ENCODE results near the gene FREM3.

FREM3 gene

DNA sequence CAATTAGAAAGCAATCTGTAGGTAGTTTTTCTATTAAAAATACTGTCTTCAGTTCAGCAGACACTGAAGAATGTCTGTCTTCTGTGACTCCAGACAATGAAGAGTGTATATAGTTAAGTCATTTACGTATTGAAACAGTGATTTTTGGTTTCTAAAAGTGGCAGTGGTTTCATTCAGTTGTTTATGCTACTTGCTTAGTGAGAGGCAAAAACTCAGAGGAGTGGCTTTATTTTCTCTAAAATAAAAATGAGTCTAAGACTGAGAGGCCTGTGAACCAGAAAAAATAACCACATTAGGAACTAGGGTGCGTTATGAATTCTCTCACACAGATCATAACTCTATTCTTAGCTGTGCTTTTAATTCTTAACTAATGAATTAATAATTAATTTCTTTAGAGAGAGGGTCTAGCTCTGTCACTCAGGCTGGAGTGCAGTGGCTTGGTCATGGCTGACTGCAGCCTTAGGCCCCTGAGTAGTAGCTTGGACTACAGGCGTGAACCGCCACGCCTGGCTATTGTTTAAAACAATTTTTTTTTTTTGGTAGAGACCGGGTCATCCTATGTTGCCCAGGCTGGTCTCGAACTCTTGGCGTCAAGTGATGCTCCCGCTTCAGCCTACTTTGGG lies 31.4 kb downstream of the FREM3 start:
- no peak overlapping the region for H3K4me3 ChIP-seq (ENCODE audit: low read depth, low read length)

DNA sequence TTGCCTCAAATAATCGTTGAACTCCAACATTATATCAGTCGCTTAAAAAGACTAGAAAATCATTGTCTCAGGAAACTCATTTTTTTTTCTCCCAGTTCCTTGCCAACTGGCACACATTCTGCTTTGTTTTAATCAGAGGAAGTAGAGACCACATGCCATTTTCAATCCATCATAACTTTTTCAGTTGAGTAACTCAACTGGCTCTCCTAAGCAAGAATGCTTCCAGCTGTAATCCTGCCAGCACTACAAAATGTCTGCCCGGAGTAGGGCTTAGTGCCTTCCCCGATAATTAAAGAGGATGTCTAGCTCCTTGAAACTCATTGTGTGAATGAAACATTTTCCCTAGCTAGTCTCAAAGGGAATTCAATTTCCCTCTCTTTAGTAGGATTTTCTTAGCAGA lies 33.0 kb downstream of the FREM3 start:
- H3K4me3 ChIP-seq (ENCODE audit: low read depth, low read length): no peak overlapping the region

DNA sequence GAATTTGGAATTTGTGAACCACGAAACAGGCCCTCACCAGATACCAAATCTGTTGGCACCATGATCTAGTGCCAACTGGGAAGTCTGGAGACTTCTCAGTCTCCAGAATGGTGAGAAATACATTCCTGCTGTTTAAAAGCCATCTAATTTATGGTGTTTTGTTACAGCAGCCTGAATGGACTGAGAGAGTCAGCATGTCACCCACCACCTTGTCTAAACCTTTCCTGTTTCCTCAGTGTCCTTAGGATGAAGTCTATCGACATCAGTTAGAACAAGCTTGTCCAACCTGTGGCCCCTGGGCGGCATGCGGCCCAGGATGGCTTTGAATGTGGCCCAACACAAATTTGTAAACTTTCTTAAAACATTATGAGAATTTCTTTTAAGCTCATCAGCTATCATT lies 42.1 kb downstream of the FREM3 start:
- no peak overlapping the region for H3K4me3 ChIP-seq (ENCODE audit: low read depth, low read length)

GRCh38 chr4:143654571-143654970 lies 45.9 kb downstream of the FREM3 start:
- no peak overlapping the region for H3K4me3 ChIP-seq (ENCODE audit: low read depth, low read length)

DNA sequence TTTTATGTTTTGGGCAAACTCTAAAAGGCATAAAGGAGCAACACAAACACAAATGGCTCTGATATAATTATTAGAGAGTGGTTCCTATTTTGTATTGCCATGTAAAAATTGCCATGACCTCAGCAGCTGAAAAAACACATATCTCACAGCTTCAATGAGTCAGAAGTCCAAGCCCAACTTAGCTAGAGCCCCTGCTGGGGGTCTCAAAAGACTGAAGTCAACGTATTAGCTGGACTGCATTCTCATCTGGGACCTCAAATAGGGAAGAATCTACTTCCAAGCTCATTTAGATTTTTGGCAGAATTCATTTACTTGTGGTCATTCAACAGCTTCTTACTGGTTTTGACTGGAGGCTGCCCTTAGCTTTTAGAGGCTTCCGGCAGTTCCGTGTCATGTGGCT lies 47.4 kb downstream of the FREM3 start:
- H3K4me3 ChIP-seq (ENCODE audit: low read depth, low read length): no peak overlapping the region

DNA sequence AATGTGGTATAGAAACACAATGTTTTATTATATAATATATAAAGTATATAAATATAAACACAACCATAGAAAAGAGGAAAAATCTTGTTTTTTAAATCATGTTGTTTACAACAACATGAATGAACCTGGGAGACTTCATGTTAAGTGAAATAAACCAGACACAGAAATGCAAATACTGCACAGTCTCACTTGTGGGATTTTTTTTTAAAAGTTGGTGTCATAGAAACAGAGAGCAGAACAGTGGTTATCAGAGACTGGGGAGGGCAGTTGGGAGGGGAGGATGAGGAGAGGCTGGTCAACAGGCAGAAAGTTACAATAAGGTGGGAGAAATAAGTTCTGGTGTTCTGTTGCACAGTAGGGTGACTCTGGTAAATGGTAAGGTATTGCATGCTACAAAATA lies 57.1 kb downstream of the FREM3 start:
- no peak overlapping the region for H3K4me3 ChIP-seq (ENCODE audit: low read depth, low read length)

GRCh38 chr4:143642611-143643010 lies 57.9 kb downstream of the FREM3 start:
- H3K4me3 ChIP-seq (ENCODE audit: low read depth, low read length): no peak overlapping the region

- H3K4me3 ChIP-seq (ENCODE audit: low read depth, low read length): no peak overlapping the region
Observed at GRCh38 chr4:143641361-143641760, 59.1 kb downstream of the FREM3 start.

- H3K4me3 ChIP-seq (ENCODE audit: low read depth, low read length): no peak overlapping the region
Observed at GRCh38 chr4:143634763-143635162, 65.7 kb downstream of the FREM3 start.

GRCh38 chr4:143633833-143634232 lies 66.6 kb downstream of the FREM3 start:
- H3K4me3 ChIP-seq (ENCODE audit: low read depth, low read length): no peak overlapping the region

GRCh38 chr4:143626134-143626911 lies 74.2 kb downstream of the FREM3 start:
- H3K4me3 ChIP-seq (ENCODE audit: low read depth, low read length): no peak overlapping the region

GRCh38 chr4:143625632-143626031 lies 74.8 kb downstream of the FREM3 start:
- no peak overlapping the region for H3K4me3 ChIP-seq (ENCODE audit: low read depth, low read length)

- H3K4me3 ChIP-seq (ENCODE audit: low read depth, low read length): no peak overlapping the region
Observed at GRCh38 chr4:143623896-143624295, 76.6 kb downstream of the FREM3 start.

DNA sequence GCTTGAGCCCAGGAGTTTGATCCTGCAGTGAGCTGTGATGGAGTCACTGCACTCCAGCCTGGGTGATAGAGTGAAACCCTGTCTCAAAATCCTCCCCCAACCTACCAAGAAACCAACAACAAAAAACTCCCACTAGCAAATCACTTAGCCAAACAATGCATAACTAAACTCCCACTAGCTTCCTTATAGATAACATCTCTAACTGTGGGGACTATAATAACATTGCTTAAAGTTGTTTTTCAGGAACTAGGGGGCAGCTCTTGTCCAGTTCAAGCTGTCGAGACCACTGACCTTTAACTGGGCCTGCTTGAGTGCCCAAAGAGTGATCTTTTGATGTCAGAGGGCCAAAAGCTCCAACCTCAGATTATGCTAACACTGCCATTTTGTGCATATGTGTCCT lies 81.7 kb downstream of the FREM3 start:
- H3K4me3 ChIP-seq (ENCODE audit: low read depth, low read length): no peak overlapping the region

DNA sequence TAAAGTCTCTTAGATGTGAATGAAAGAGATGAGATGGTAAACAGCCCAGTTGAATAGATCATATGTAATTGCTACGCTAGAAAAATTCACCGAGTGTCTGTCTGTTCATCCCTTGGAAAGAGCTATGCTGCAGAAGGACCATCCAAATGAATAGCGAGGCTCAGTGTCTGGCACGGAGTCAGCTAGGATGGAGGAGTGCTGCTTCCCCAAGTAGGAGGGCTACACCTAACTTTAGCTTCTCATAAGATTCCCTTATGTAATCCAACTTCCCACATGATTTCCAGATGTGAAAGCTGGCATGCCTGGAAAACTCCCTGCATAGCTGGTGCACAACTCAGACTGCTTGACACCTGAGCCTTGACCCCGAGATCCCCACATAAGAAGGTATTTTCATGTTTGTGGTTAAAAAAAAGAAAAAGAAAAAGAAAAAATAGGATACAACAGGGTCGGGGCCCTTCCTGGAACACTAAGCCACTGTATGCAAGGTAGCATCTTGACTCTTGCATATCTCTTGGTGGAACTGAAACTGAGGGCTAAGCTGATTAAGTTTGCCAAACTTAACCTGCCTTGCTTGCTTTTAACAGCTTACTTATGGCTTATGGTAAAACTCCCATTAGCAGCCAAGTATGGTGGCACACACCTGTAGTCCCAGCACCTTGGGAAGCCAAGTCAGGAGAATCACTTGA lies 82.3 kb downstream of the FREM3 start:
- no peak overlapping the region for H3K4me3 ChIP-seq (ENCODE audit: low read depth, low read length)

GRCh38 chr4:143616771-143617170 lies 83.7 kb downstream of the FREM3 start:
- H3K4me3 ChIP-seq (ENCODE audit: low read depth, low read length): no peak overlapping the region

DNA sequence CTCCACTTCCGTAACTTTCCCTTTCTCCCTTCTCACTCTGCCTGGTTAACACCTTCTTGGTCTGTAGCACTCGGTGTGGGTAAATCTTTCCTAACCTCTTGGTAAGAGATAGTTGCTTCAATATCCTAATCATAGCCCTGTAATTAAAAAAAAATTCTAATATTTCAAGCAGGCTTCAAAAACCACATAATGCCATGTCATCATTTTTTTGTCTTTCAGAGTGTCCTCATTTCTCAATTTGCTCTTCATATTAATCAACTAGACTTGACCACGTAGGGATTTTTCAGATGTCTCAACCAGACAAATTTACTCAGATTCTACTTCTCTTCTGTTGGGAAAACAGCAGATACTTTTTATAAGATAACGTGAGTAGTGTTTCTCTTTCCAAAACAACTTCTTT lies 91.0 kb downstream of the FREM3 start:
- no peak overlapping the region for H3K4me3 ChIP-seq (ENCODE audit: low read depth, low read length)

DNA sequence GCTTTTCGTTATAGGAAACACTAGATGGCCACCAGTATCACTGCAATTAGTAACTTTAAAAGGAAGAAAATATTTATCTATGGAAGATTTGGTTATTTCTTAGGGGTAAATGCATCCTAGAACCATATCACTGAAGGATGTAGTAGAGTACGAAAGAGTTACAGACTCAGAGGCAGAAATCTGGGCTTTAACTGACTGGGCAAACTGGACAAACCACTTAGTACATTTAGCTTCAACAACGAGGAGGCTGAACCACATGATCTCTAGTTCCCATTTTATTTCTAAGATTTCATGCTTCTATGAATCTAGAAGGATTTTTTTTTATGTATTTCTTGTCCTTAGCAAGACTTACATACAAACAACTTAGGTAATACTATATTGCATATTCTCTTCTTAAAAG lies 94.0 kb downstream of the FREM3 start:
- no peak overlapping the region for H3K4me3 ChIP-seq (ENCODE audit: low read depth, low read length)

GRCh38 chr4:143599827-143600226 lies 100.6 kb downstream of the FREM3 start:
- no peak overlapping the region for H3K4me3 ChIP-seq (ENCODE audit: low read depth, low read length)

- H3K4me3 ChIP-seq (ENCODE audit: low read depth, low read length): no peak overlapping the region
Observed at GRCh38 chr4:143598816-143599215, 101.7 kb downstream of the FREM3 start.

- no peak overlapping the region for H3K4me3 ChIP-seq (ENCODE audit: low read depth, low read length)
Observed at GRCh38 chr4:143597276-143597675, 103.2 kb downstream of the FREM3 start.

GRCh38 chr4:143587703-143588102 lies 112.8 kb downstream of the FREM3 start:
- H3K4me3 ChIP-seq (ENCODE audit: low read depth, low read length): no peak overlapping the region

All from iPS-11a (cell line).